ENCODE results near the gene PRR11. TPM values are rescaled to one million over a fixed set of nuclear protein-coding genes. Genes with fewer than 3 reads are reported as not detected.
"Not testable (repeated sequence)": the region's sequence is repeated elsewhere in the genome, so short reads cannot be mapped to it uniquely, and the experiment has no call there.

Gene PRR11
- total RNA-seq, 4 donors from 2014 or later: 0.68 to 115 (median 15.7) TPM; not detected in 1

- Histone ChIP-seq H3K9me3 (no peaks in the 10 kb centered on the region), H3K4me1 (no peaks in the 10 kb centered on the region), H3K36me3 (no peaks in the 10 kb centered on the region), H3K27ac (no peak overlapping the region), H3K4me3 (no peak overlapping the region), H3K27me3 (no peaks in the 10 kb centered on the region)
- TF ChIP-seq POLR2AphosphoS5 (IDR thresholded peaks at IDR 0.05): no peak
- no peak for TF ChIP-seq POLR2A (IDR thresholded peaks at IDR 0.05)
- TF ChIP-seq, protein P1, sequence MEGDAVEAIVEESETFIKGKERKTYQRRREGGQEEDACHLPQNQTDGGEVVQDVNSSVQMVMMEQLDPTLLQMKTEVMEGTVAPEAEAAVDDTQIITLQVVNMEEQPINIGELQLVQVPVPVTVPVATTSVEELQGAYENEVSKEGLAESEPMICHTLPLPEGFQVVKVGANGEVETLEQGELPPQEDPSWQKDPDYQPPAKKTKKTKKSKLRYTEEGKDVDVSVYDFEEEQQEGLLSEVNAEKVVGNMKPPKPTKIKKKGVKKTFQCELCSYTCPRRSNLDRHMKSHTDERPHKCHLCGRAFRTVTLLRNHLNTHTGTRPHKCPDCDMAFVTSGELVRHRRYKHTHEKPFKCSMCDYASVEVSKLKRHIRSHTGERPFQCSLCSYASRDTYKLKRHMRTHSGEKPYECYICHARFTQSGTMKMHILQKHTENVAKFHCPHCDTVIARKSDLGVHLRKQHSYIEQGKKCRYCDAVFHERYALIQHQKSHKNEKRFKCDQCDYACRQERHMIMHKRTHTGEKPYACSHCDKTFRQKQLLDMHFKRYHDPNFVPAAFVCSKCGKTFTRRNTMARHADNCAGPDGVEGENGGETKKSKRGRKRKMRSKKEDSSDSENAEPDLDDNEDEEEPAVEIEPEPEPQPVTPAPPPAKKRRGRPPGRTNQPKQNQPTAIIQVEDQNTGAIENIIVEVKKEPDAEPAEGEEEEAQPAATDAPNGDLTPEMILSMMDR (IDR thresholded peaks at IDR 0.05): no peak
- no peak for TF ChIP-seq EP300 (IDR thresholded peaks at IDR 0.05; ENCODE audit: low read depth)
- intact Hi-C loops (cut with DNase I; ENCODE audit: low total_unique reads) (loop anchor here (5.0 kb wide), 1 partner anchor 445 kb away; no protein-coding TSS in a partner anchor), in situ Hi-C loops (cut with MboI; ENCODE audit: low pct_ligation_motif_present in 1 of 4, low pct_unique_long_range_greater_than_20kb in 1 of 4, low sequenced_read_pairs in 3 of 4) (no loop called here)
- 95% methylated on average over 15 of the region's 33 CpGs; no CpG with 5 or more reads in 1 of the 2 donors for WGBS, 2 donors (ENCODE audit: low coverage in 1 of 2)
- DNase-seq: no peak
Measured at GRCh38 chr17:59172436-59173004, 17.0 kb downstream of the PRR11 start.

GRCh38 chr17:59174671-59175070, 19.1 kb downstream of the PRR11 start:
- H3K27me3 ChIP-seq: no peaks in the 10 kb centered on the region
- no peaks in the 10 kb centered on the region for H3K9me3 ChIP-seq
- H3K4me1 ChIP-seq: no peaks in the 10 kb centered on the region
- TF ChIP-seq, protein P1 (IDR thresholded peaks at IDR 0.05): no peak
- no peak for TF ChIP-seq EP300 (IDR thresholded peaks at IDR 0.05; ENCODE audit: low read depth)
- H3K27ac ChIP-seq: no peak overlapping the region
- H3K4me3 ChIP-seq: no peak overlapping the region
- H3K36me3 ChIP-seq: no peaks in the 10 kb centered on the region
- in situ Hi-C loops (cut with MboI; ENCODE audit: low pct_ligation_motif_present in 1 of 4, low pct_unique_long_range_greater_than_20kb in 1 of 4, low sequenced_read_pairs in 3 of 4) (no loop called here), intact Hi-C loops (cut with DNase I; ENCODE audit: low total_unique reads) (loop anchor here (5.0 kb wide), 1 partner anchor 447 kb away; no protein-coding TSS in a partner anchor)
- no peak for DNase-seq
- WGBS, 2 donors (ENCODE audit: low coverage in 1 of 2): 92 to 98% methylated on average over 6 to 11 of the region's 11 CpGs

DNA sequence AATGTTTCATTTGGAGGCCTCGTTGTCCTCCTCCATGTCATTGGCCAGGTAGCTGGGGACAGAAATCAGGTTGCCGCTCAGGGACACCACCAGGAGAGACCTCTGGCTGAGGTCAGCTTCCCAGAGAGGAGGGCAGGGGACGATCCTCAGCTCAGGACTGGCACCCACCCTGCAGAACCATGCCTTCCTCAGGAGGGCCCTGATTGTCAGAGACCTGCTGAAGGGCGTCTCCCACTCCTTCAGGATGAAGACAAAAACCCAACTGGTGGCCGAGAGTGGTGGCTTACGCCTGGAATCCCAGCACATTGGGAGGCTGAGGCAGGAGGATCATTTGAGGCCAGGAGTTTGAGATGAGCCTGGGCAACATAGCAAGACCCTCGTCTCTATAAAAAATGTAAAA, 19.5 kb downstream of the PRR11 start:
- no peaks in the 10 kb centered on the region for H3K36me3 ChIP-seq
- TF ChIP-seq EP300 (IDR thresholded peaks at IDR 0.05; ENCODE audit: low read depth): no peak
- TF ChIP-seq POLR2A (IDR thresholded peaks at IDR 0.05): no peak
- TF ChIP-seq POLR2AphosphoS5 (IDR thresholded peaks at IDR 0.05): no peak
- TF ChIP-seq, protein P1 (IDR thresholded peaks at IDR 0.05): no peak
- H3K4me1 ChIP-seq: no peaks in the 10 kb centered on the region
- no peak for DNase-seq
- no peaks in the 10 kb centered on the region for H3K27me3 ChIP-seq
- no peak overlapping the region for H3K4me3 ChIP-seq
- in situ Hi-C loops (cut with MboI; ENCODE audit: low pct_ligation_motif_present in 1 of 4, low pct_unique_long_range_greater_than_20kb in 1 of 4, low sequenced_read_pairs in 3 of 4): no loop called here
- intact Hi-C loops (cut with DNase I; ENCODE audit: low total_unique reads): no loop called here
- no peak overlapping the region for H3K27ac ChIP-seq
- no peaks in the 10 kb centered on the region for H3K9me3 ChIP-seq
- 91 to 100% methylated on average over 5 to 7 of the region's 7 CpGs for WGBS, 2 donors (ENCODE audit: low coverage in 1 of 2)

GRCh38 chr17:59178266-59178985, 22.9 kb downstream of the PRR11 start:
- 88 to 94% methylated on average over 5 to 7 of the region's 7 CpGs for WGBS, 2 donors (ENCODE audit: low coverage in 1 of 2)
- Histone ChIP-seq H3K4me1 (no peaks in the 10 kb centered on the region), H3K27me3 (no peaks in the 10 kb centered on the region), H3K9me3 (no peaks in the 10 kb centered on the region), H3K36me3 (no peaks in the 10 kb centered on the region), H3K27ac (no peak overlapping the region), H3K4me3 (no peak overlapping the region)
- in situ Hi-C loops (cut with MboI; ENCODE audit: low pct_ligation_motif_present in 1 of 4, low pct_unique_long_range_greater_than_20kb in 1 of 4, low sequenced_read_pairs in 3 of 4) (no loop called here), intact Hi-C loops (cut with DNase I; ENCODE audit: low total_unique reads) (no loop called here)
- TF ChIP-seq, protein P1 (IDR thresholded peaks at IDR 0.05): no peak
- TF ChIP-seq POLR2A (IDR thresholded peaks at IDR 0.05): no peak
- no peak for TF ChIP-seq POLR2AphosphoS5 (IDR thresholded peaks at IDR 0.05)
- TF ChIP-seq EP300 (IDR thresholded peaks at IDR 0.05; ENCODE audit: low read depth): no peak
- no peak for DNase-seq

DNA sequence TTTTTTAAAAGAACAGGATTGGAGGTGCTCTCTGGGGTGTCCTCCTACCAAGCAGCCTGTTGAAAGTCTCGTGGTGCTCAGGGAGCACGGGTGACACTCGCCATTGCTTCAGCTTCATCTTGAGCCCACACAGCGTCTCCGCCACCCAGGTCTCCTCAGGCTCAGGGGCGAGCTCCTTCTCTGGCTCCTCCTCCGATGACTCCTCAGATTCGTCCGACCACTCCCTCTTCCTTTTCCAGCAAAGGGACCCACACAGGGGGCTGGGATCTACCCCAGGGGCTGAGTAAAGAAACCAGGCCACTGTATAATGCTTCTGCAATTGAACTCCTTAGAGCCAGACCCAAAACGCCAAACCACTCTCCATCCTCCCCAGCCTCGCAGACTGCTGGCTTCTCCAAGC, 24.1 kb downstream of the PRR11 start:
- H3K4me3 ChIP-seq; DNase-seq; intact Hi-C loops (cut with DNase I; ENCODE audit: low total_unique reads); H3K27ac ChIP-seq; in situ Hi-C loops (cut with MboI; ENCODE audit: low pct_ligation_motif_present in 1 of 4, low pct_unique_long_range_greater_than_20kb in 1 of 4, low sequenced_read_pairs in 3 of 4); H3K9me3 ChIP-seq; H3K4me1 ChIP-seq; H3K27me3 ChIP-seq; H3K36me3 ChIP-seq: not testable (repeated sequence)
- 93% methylated on average over 2 to 11 of the region's 11 CpGs for WGBS, 2 donors (ENCODE audit: low coverage in 1 of 2)

Data from transverse colon (tissue), 4 donors.